Epithelial cell of esophagus (primary cell): ENCODE results near the gene RXRB.
A peak's percentile ranks its signal among the peaks of the same experiment; 100 is the strongest.
"Not testable (repeated sequence)": the region's sequence is repeated elsewhere in the genome, so short reads cannot be mapped to it uniquely, and the experiment has no call there.

ENCODE experiments used
- DNase-seq: peaks from one replicate; pipeline ENCODE4 v3.0.0; 2010; ENCODE audit warnings: low read depth
- H3K4me3 ChIP-seq: 2 replicates; pipeline ENCODE4 v1.5.1; 2011; ENCODE audit warnings: mild to moderate bottlenecking, low read length, control low read depth
- CTCF ChIP-seq: IDR thresholded peaks from 2 replicates; pipeline ENCODE4 v1.5.1; 2011; ENCODE audit warnings: low read depth, mild to moderate bottlenecking, low read length, control low read depth, inconsistent platforms; ENCODE audit not compliant: insufficient read depth; ENCODE audit errors: missing control alignments

Gene RXRB

GRCh38 chr6:33241968-33242367 is 41.5 kb upstream of the RXRB start:
- no peak for TF ChIP-seq CTCF
- DNase-seq = no peak
- H3K4me3 ChIP-seq = no peak overlapping the region

- no peak for TF ChIP-seq CTCF
- H3K4me3 ChIP-seq = no peak overlapping the region
- DNase-seq = no peak
These were observed 37.3 kb upstream of the RXRB start for GRCh38 chr6:33237741-33238140.

GRCh38 chr6:33236852-33237251 is 36.4 kb upstream of the RXRB start:
- no peak for DNase-seq
- H3K4me3 ChIP-seq = no peak overlapping the region
- no peak for TF ChIP-seq CTCF

- H3K4me3 ChIP-seq = no peak overlapping the region
- TF ChIP-seq CTCF = no peak
- no peak for DNase-seq
These were observed 35.9 kb upstream of the RXRB start for GRCh38 chr6:33236328-33236727.

GRCh38 chr6:33235221-33235634 is 34.8 kb upstream of the RXRB start:
- no peak for DNase-seq
- no peak for TF ChIP-seq CTCF
- H3K4me3 ChIP-seq = no peak overlapping the region

- DNase-seq, H3K4me3 ChIP-seq: not testable (repeated sequence)
These were observed 26.1 kb upstream of the RXRB start for GRCh38 chr6:33226503-33227120.

GRCh38 chr6:33217681-33218080 is 17.2 kb upstream of the RXRB start:
- no peak overlapping the region for H3K4me3 ChIP-seq
- no peak for TF ChIP-seq CTCF
- DNase-seq = peak; percentile 67

- peak; percentile 85 for DNase-seq
- no peak overlapping the region for H3K4me3 ChIP-seq
- no peak for TF ChIP-seq CTCF
These were observed 16.8 kb upstream of the RXRB start for GRCh38 chr6:33217246-33217645.
